Hematopoietic multipotent progenitor cell treated with erythropoietin and hydrocortisone succinate and interleukin-3 and kit ligand, for 15 days (in vitro differentiated cells): ENCODE measurements around the gene LIMS2.

Experiments
- DNase-seq: peaks from one replicate; pipeline ENCODE4 v3.0.0-alpha.2; 2015; ENCODE audit warnings: low spot score

The LIMS2 gene

DNA sequence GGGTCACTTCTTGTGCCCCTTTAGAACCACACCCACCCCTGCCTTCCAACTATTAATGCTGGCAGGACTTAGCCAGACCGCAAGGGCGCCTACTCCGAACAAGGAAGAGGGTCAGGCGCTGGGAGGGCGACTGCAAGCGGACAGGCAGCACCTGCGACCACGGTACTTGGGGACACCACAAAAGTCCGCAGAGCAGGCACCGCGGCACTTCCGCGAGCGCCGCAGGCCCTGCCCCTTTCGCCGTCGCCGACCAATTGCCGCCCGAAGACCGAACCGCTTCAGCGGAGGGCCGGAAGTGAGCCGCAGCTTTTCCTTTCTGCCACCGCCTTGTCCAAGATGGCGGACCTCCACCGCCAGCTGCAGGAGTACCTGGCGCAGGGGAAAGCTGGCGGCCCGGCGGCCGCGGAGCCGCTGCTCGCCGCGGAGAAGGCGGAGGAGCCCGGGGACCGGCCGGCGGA, 25.9 kb upstream of the LIMS2 start, which contains the start of gene SFT2D3:
SFT2D3 (plus strand) TSS at position 305 of the 458 bp plus-strand sequence; CDS start at position 337, 32 bp downstream.
- DNase-seq: peak; percentile 90

DNA sequence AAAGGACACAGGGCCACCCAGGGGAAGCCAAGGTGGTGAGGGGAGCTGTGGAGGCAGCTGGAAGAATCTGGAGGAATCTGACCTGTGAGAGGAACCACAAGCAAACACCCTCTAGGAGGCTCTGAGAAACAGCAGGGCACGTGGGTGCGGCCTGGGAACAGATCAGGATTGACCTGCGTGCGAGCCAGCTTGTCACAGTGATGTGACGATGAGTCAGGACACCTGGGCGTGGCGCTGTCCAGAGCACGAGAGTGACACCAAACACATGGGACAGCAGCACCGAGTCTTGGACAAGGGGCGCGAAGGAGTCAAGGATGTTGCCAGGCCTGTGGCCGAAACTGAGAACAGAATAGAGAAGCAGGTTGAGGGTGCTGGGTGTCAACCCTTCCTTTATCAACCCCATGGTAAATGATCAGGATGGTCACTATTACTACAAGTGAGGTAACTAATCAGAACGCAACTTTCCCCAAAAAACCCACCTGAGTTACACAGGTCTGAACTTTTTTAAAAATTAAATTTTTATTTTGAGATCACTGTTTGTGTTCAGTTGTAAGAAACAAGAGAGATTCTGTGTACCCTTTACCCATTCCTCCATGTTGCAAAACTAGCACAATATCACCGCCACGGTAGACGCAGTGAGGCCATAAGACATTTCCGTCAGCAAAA, 25.3 kb upstream of the LIMS2 start:
- DNase-seq: peak; percentile 56

DNA sequence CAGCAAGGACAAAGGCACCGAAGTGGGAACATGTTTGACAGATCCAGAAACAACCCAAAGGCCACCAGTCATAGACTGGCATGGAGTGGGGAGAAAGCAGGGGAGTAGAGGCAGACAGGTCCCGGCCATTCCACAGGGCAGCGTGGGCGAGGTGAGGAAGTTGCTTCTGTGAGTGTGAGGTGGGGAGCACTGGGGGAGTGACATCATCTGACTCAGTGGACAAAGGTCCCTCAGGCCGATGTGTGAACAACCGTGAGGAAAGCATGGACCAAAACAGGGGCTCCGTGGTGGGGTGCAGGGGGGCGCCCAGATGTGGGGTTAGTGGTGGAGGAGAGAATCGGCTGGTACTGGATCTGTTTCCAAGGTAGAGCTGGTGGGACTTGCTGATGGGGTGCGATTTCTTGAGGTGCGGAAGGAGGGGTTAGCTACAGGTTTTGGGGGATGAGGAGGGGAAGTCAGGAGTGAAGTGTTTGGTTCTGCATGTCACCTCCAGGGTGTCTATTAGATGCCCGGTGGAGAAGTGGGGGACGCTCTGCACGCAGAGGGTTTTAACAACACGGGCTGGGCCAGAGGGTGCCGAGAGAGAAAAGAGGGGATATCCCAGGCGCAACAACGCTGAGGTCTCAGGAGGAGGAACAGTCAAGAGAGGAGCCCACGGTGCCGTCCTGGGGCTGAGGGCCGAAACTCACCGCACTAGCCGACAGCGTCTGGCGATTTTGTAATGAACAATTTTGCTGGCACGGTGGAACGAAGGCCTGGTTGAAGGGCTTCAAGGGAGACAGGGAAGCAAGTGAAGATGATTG, 23.4 kb upstream of the LIMS2 start:
- DNase-seq: no peak

DNA sequence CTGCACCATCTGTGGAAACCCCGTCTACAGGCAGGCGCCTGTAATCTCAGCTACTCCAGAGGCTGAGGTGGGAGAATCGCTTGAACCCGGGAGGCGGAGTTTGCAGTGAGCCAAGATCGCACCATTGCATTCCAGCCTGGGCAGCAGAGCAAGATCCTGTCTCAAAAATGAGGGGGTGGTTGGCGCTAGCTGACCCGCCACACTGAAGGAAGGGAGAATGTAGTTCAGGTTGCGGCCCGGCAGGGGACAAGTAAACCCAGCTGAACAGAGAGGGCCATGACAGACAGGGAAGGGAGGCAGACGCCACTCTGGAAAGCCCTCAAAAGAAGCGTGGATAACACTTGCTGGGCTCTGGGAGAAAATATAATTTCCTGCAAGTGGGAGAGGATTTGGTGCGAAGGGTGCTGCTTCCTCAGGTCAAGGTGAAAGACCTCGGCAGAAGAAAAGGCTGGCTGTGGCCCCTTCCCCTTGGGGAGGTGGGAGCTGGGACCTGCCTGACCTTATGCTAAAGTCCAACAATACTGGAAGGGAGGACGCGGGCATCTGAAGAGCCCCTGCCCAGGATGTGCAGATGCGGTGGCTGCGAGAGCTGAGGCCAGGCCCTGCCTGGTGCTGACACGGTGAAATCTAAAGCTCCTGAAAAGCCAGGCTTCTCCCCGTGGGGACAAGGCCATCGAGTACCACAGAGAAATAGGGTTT, 22.3 kb upstream of the LIMS2 start:
- no peak for DNase-seq

DNA sequence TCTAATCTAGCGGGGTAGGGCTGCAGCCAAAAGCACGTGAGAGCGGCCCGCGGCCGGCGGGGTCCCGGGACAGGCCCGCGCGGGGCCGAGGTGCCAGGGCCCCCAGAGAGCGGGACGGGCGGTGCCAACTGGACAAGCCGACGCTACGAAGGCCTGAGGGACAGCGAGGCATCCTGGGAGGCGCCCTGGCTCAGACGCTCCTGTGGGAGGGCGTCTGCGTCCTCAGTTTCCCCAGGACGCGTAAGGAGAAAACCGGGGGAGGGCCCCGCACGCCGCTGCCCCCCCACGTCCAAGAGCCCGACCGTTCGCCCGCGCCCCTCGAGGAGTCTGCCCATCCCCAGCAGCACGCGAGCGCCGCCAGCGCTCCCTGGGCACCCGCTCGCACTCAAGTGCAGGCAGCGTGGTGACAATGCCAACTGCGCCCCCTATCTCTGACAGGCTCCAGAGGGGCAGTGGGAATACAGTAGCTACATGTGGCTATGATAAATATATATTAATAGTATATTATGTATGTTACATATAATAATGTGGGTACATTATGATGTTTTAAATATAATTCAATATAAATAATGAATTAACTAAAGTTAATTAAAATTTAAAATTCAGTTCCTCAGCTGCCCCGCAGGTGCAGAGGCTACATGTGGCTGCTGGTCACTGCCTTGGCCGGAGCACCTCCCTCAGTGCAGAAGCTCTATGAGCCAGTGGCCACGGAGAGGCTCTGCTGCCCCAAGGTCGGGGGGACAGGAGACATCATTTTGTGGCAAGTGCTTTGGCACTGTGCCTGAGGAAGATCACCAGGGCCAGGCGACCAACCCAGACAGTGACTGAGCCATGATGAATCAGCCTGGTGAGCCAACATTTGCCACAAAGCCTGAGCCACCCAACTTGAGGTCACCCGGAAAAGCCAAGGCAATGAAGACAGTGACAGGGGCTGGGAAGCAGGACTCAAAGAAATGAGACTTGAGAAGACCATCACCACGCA, 20.5 kb upstream of the LIMS2 start:
- no peak for DNase-seq

DNA sequence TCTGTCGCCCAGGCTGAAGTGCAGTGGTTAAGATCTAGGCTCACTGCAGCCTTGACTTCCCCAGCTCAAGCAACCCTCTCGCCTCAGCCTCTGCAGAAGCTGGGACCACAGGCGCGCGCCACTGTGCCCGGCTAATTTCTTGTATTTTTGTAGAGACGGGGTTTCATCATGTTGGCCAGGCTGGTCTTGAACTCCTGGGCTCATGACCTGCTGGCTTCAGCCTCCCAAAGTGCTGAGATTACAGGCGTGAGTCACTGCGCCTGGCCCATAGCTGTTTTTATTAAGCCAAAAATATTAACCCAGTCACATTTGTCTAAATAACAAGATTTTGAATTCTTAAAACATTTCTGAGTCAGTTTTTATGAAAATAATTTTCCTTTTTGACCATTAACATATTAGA, 19.7 kb upstream of the LIMS2 start:
- DNase-seq: no peak

DNA sequence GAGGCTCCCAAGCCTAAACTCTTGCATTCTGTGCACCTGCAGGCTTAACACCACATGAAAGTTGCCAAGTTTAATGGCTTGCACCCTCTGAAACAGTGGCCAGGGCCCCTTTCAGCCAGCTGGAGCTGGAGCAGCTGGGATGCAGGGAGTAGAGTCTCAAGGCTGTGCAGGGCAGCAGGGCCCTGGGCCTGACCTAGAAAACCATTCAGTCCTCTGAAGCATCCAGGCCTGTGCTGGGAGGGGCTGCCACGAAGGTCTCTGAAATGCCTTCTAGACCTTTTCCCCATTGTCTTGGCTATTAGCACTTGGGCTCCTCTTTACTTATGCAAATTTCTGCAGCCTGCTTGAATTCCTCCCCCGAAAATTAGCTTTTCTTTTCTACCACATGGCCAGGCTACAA, 15.4 kb upstream of the LIMS2 start:
- no peak for DNase-seq

DNA sequence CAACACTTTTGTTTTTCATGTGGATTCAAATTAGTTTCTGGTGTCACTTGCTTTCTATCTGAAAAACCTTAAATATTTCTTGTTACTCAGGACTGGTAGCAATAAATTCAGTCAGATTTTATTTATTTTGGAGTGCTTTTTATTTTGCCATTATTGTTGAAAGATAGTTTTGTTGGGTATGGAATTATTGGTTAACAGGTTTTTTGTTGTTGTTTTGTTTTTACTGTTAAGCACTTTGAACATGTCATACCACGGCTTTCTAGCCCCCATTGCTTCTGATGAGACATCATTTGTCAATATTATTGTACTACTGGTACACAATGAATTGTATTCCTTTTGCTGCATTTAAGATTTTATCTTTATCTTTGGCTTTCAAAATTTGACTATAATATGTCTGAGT, 13.1 kb upstream of the LIMS2 start:
- no peak for DNase-seq

DNA sequence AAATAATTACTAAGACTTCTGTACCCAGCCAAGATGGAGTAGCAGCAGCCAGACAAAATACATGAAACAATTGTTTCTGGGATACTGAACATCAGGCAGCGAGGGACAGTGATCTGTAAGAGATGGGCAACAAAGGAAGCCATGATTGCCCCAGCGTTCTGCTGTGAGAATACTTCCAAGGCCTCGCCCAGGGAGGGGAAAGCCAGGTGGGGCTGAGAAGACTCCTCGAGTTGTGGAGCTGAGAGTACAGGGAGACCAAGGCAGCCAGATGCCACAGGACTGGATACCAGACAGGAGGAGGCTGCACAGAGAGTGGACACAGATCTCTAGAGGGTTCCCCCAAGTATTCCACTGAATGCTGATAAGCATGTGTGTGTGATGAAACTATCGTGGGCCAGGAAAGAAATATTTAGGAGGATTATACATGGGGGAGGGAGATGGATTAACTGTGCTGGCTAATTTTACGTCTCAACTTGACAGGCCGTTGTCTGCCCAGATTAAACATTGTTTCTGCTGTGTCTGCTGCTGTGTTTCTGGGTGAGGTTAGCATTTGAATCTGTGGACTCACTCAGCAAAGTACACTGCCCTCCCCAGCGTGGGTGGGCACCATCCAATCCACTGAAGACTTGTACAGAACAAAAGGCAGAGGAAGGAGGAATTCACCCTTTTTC, 10.2 kb upstream of the LIMS2 start:
- DNase-seq: no peak

DNA sequence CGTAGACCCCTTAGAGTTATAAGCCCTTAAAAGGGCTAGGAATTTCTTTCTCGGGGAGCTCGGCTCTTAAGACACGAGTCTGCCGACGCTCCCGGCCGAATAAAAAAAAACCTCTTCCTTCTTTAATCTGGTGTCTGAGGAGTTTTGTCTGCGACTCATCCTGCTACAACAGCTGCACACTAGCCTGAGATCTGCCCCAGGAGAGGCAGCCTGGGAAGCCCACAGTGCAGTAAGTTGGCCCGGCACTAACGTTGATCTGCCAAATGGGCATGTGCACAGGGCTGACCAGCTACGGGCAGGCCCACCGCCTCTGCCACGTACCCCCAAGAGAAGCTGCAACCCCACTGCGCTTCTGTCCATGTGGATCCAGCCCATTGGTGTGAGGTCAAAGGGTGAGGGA, 8.4 kb upstream of the LIMS2 start:
- DNase-seq: no peak

DNA sequence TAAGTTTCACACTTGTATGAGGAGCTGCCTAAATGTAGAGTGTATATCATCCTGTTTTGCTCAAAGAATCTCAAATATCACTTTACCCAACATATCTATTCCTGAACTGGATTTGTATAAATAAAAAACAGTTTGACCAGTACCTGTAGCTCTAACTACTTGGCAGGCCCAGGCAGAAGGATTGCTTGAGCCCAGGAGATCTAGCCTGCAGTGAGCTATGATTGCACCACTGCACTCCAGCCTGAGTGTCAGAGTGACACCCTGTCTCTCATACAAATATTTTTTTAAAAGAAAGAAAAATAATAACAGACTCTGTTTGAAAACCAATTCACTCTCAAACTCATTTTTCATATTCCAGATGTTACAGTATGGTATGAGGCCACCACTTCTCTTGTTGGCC, 7.7 kb upstream of the LIMS2 start:
- DNase-seq: no peak

DNA sequence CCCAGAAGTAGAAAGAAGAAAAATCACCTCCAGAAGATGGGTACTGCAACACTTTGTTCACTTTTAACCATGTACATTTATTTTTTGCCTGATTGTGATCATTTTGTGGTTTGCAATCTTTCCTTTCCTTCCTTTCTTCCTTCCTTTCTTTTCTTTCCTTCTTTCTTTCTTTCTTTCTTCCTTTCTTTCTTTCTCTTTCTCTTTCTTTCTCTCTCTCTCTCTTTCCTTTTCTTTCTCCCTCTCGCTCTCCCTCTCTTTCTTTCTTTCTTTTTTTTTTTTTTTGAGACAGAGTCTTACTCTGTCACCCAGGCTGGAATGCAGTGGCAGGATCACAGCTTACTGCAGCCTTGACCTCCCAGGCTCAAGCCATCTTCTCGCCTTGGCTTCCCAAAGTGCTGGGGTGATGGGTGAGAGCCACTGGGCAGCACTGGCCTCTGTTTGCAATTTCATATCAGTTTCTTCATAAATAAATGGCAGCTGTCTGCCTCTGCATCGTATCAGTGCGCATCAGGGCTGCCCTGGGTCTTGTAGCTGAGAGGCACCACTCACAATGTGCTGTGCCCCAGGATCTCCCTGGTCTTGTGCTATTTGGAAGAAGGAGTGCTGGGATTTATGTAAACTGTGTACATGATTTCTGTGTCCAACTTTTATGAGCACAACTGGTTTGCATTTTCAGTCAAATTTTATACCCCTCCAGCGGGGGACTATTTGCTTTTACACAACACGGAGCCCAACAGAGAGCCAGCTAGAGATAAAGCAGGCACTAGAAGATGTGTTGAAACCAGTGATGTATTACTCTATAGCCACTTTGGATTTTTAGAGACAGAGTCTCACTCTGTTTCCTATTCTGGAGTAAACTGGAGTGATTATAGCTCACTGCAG, 6.9 kb upstream of the LIMS2 start:
- DNase-seq: no peak

DNA sequence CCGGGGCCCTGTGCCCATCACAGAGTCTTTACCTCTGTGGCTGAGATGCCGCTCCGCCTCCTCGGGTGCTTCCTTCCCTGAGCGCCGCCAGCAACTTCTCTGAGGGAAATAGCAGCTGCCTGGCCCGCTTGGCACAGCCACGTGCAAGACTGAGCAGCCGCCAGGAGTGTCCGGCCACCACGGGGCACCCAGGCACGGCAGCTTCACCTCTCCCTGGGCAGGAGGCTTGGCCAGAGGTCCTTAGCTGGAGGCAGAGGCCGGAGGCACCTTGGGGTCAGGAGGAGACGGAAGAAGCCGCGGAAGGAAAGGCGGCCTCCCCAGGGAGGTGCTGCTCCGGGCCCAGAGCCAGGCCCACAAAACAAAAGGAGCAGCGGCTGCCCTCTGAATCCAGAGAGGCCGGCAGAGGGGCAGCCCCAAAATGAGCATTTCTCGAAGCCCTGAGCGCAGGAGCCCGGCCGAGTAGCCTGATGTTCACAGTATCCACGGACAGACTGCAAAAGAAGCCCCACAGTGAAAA, 6.0 kb upstream of the LIMS2 start:
- DNase-seq: no peak

DNA sequence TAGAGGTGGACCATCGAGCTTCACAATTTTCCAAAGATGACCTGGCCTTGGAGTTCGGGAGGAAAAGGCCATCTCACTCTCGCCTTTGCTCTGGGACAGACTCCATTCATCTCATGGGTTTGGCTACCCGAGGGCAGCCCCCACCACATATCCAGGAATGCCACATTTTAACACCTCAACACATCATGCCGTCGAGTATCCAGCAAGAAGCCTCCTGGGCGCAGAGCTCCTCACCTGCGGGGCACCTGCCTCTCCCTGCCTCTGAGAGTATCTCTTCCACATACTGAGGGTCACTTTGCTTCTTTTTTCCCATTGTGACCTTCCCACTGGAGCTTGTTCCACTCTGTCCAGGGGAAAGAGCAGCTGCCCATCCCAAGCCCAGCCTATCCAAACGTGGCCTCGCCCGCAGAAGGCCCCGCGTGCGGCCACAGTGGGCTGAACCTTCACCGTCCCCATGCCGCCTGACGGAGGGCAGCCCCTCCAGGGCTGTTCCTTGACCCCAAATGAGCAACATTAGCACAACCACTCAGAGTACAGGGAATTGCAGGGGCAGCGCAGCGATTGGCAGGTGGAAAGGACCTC, 5.5 kb upstream of the LIMS2 start:
- DNase-seq: no peak

DNA sequence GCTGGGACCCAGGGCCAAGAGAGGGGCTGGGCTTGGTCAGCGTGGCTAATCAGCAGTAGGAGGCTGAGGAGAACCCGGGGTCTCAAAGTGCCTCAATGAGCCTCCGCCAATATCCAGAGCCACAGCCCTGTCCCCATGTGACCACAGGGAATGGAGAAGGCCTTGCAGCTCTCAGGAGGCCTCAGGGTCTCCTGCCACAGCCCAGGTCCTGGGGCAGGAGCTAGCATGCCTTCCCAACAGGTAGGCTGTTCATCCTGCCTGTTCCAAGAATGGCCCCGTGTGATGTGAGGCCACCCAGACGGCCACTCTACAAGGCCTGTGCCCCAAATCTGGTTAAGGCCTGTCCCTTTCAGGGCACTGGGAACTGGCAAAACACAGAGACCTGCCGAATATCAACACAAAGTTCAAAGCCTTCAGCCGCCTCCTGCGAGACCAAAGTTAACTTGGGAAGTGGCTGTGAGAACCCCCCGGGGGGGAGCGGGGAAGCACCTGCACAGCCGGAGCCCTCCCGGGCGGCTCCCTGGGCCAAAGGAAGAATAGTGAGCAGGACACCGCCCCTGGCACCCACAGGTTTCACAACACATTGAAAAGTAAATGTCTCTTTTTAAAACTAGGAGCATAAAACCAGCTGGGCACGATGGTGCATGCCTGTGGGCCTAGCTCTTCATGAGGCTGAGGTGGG, 4.5 kb upstream of the LIMS2 start:
- DNase-seq: no peak

DNA sequence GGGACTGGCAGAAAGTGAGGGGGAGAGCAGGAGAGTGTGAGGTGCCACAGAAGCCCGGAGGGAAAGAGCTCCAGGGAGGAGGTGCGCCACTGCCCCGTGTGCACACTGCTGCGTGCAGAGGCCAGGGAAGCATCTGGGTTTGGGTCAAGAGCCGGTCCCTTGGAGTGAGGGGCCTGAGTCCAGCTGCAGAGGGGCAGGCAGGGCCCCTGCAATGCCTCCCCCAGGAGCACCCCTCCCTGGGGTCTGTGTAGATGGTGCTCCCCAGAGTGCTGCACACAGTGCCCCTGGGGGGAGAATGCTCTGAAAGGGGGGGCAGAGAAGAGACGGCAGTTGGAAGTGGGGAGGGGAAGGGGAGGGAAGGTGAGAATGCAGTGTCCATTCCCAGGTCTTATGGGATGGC, 3.7 kb upstream of the LIMS2 start:
- no peak for DNase-seq

DNA sequence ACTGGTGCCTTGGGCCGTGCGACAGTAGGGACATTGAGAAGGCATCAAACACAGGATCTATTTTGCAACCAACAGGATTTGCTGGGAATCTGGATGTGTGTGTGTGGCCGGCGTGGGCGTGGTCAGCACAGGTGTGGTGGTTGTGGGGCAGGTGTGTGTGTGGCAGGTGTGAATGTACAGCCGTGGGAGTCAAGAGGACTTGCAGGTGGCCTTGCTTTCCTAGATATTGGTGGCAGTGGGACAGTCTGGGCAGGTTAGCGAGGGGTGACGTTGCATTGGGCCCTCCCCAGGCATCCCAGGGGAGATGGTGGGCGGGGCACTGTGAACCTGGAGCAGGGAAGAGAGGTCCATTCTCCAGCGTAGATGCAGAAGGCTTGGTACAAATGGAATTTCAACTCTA, 3.2 kb upstream of the LIMS2 start:
- no peak for DNase-seq

DNA sequence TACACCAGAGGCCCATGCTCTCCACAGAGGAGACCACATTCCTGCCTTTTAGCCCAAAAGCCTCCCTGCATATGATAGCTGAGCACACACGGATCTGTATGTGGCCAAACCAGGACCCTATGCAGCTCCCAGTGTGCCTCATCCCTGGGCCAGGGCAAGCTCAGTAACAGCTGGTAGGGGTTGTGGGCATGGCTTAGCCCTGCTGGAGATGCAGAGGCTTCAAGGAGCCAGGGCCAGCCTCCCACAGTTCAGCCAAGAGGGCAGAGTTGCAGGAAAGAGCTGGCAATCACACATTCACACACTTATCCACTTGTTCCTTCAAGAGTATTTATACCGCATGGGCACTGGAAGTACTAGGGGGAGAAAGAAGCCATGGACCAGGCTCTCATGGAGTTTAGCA, 1.6 kb upstream of the LIMS2 start:
- no peak for DNase-seq
